T-helper 17 cell (primary cell): ENCODE measurements around the gene MROH2A. TPM values are rescaled to one million over a fixed set of nuclear protein-coding genes. Genes with fewer than 3 reads are reported as not detected.

Experiments
- ATAC-seq: fragments of 150-1000 bp; cut with Tn5 transposase; 2 replicates; pipeline ENCODE4 v1.10.0; 2021; ENCODE audit warnings: mild to moderate bottlenecking, moderate library complexity
- DNase-seq, 3 donors: peaks; one replicate each; pipeline versions ENCODE4 v3.0.0 to v3.0.0-alpha.2; 2020 to 2021
- H3K9me3 ChIP-seq: one replicate; pipeline ENCODE4 v1.7.0; 2013; ENCODE audit warnings: low read length, mild to moderate bottlenecking; ENCODE audit not compliant: control insufficient read depth, poor library complexity, severe bottlenecking
- H3K27ac Mint-ChIP-seq: one replicate; pipeline ENCODE4 v1.8.0; 2022; ENCODE audit warnings: mild to moderate bottlenecking, moderate library complexity, mixed read lengths
- H3K27me3 Mint-ChIP-seq: one replicate; pipeline ENCODE4 v1.8.0; 2022; ENCODE audit warnings: mixed read lengths
- H3K36me3 Mint-ChIP-seq: one replicate; pipeline ENCODE4 v1.8.0; 2022; ENCODE audit warnings: low read depth, mixed read lengths
- H3K4me1 Mint-ChIP-seq: one replicate; pipeline ENCODE4 v1.8.0; 2022; ENCODE audit warnings: mild to moderate bottlenecking, mixed read lengths
- H3K4me3 Mint-ChIP-seq: one replicate; pipeline ENCODE4 v1.8.0; 2022; ENCODE audit warnings: mild to moderate bottlenecking, moderate library complexity, mixed read lengths
- total RNA-seq, 4 donors: library from RNA in 2 of 4; stranded (reverse) in 2 of 4; gene quantifications; one replicate each; pipeline ENCODE4 v1.2.3 and lab custom pipeline; 2022 to 2026

MROH2A gene
- total RNA-seq, 2 donors from 2014 or later = not detected

DNA sequence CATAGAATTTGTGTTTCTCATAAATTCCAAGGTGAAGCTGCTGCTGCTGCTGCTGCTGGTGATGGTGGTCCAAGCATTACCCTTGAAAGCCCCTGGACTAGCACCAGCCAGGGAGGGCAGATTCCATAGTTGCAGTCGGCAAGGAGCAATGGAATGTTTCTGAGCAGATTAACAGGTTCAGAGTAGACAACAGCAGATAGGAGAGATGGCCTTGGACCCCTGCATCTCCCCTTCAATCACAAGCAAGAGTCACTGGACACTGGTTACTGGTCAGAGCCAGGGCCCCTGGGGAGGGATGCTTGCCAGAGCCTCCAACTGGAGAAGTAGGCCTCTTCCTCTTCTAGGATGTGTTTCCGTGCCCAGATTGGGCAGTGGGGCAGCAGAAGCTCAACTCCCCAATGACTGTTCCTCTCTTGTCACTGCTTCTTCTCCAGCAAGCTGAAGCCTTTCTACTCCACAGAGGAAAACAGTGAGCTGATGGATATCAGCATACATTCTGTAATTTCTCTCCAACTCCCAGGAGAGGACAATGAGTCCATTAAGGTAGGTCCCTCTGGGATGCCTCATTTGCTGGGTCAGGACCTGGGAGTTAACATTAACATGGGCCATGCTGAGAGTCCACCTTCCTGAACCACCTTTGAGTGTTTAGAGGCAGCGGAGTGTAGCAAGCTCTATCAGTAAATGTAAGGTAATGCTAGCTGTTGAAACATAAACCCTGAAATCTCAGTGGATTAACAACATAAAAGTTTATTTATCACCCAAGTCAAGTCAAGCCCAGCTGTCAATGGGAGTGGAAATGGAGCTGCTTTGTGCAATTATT, 35.3 kb downstream of the MROH2A start:
- Mint-ChIP-seq H3K4me3 (no peak overlapping the region), H3K4me1 (peaks cover 8% of the 10 kb centered on the region), H3K27me3 (peaks cover 56% of the 10 kb centered on the region), H3K27ac (no peak overlapping the region), H3K36me3 (no peaks in the 10 kb centered on the region)
- no peak for DNase-seq
- no peaks in the 10 kb centered on the region for H3K9me3 ChIP-seq
- no peak for ATAC-seq

DNA sequence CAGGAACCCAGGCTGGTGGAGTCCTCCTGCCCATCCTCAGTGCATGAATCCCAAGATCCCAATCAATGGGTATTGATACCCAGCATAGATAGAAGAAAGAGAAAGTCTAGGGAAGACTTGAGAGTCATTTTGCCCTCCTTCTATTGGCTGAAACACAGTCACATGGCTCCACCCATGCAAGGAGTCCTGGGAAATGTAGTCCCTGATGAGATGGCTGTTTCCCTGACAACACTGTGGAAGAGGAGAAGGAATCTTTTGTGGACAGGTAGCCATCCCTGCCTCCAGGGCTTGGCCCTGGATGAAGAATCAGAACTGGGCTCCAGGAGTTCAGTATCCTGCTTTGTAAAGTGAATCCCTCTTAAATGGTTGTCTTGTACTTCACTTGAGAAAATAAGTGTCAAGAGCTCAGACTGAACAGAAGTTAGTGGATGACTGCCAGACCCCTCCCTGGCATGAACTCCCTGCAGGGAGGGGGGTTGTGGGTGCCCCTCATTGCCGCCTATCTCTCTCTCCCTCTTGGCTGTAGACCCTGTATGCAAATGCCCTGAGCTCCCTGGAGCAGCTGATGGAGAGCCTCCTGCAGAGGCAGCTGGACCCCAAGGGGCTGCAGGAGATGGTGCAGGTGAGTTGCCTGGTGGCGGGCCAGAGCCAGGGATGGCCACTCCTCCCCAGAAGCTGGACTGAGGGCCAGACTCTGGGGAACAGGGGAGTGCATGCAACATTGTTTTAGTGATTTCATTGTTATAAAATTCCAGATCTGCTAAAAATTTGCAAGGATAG, 36.1 kb downstream of the MROH2A start:
- Mint-ChIP-seq H3K27me3 (peaks cover 49% of the 10 kb centered on the region), H3K4me1 (peaks cover 8% of the 10 kb centered on the region), H3K36me3 (no peaks in the 10 kb centered on the region), H3K27ac (no peak overlapping the region), H3K4me3 (no peak overlapping the region)
- no peak for ATAC-seq
- no peak for DNase-seq
- H3K9me3 ChIP-seq = no peaks in the 10 kb centered on the region

DNA sequence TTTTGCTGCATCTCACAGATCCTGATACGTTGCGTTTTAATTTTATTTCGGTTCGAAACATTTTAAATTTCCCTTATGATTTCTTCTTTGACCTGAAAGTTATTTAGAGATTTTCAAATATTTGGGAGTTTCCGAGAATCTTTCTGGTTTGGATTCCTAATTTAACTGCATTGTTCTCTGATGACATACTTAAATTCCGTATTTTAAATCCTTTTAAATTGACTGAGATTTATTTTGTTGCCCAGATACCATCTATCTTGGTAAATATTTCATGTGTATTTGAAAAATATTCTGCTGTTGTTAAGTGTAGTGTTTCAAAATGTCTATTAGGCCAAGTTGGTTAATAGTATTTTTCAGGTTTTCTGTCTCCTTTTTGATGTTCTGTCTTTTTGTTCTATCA, 37.7 kb downstream of the MROH2A start:
- Mint-ChIP-seq H3K27me3 (peaks cover 47% of the 10 kb centered on the region), H3K4me1 (peaks cover 10% of the 10 kb centered on the region), H3K36me3 (no peaks in the 10 kb centered on the region), H3K4me3 (no peak overlapping the region), H3K27ac (no peak overlapping the region)
- H3K9me3 ChIP-seq = no peaks in the 10 kb centered on the region
- ATAC-seq (no peak), DNase-seq (no peak)

DNA sequence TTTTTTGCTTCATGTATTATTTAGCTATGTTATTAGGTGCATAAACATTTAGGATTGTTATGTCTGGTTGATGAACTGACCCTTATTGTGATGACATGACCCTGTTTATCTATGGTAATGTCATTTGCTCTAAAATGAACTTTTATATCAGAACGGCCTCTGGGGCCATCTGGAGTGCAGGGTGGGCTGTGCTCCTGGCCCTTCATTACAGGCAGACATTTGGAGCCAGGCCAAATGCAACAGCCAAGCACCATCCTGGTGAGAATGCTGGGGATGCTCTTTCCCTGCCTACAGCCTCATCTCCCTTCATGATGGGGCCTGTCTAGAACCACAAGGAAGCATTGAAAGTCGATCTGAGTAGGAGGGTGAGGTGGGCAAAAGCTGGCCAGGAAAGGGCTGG, 38.2 kb downstream of the MROH2A start:
- Mint-ChIP-seq H3K27ac (no peak overlapping the region), H3K4me1 (peaks cover 10% of the 10 kb centered on the region), H3K36me3 (no peaks in the 10 kb centered on the region), H3K4me3 (no peak overlapping the region), H3K27me3 (peaks cover 42% of the 10 kb centered on the region)
- DNase-seq (no peak), ATAC-seq (no peak)
- H3K9me3 ChIP-seq = no peaks in the 10 kb centered on the region

DNA sequence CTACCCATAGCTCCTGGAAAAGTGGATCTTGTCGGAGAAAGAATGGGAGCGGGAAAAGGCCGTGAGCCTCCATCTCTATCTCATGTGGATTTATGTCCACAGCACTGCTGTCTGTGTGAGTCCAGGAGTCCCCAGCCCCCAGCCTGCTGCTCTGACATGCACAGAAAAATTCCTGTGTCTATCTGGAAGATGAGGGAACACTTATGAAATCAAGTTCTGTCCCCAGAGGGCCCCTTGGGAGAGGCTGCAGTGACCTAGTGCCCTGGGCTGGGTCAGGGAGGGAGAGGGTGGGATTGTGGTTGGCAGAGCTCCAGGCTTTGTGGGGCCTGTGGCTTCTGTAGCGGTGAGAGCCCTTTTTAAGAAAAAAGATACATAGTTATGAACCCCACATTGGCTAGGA, 38.6 kb downstream of the MROH2A start:
- Mint-ChIP-seq H3K4me3 (no peak overlapping the region), H3K27ac (no peak overlapping the region), H3K27me3 (peaks cover 38% of the 10 kb centered on the region), H3K4me1 (peaks cover 10% of the 10 kb centered on the region), H3K36me3 (no peaks in the 10 kb centered on the region)
- H3K9me3 ChIP-seq = no peaks in the 10 kb centered on the region
- ATAC-seq (no peak), DNase-seq (no peak)

DNA sequence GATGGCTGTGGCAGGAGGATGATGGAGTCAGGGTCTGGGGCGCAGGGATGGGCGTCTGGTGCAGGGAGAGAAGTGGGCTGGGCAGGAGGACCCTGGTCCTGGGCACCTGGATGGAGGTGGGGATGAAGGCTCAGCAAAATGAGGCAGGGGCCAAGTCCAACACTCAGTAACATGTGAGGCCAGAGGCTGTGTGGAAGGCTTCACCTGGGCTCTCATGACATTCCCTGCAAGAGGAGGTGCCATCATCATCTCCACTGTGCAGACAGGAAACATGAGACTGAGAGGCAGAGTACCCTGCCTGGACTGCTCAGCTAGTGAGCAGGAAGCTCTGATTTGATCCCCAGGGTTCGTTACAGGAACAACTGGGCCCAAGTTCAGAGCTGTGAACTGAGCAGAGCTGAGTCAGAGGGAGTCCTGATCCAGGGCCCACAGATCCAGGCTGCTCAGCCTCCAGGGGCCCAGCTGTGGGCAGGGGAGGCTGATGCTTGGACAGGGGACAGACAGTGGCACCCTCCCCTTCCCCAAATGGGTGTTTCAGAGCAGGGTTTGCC, 39.3 kb downstream of the MROH2A start:
- peaks cover 33% of the 10 kb centered on the region for H3K27me3 Mint-ChIP-seq
- H3K27ac Mint-ChIP-seq = no peak overlapping the region
- DNase-seq (no peak), ATAC-seq (no peak)
- H3K9me3 ChIP-seq = no peaks in the 10 kb centered on the region
- H3K4me3 Mint-ChIP-seq = no peak overlapping the region
- peaks cover 10% of the 10 kb centered on the region for H3K4me1 Mint-ChIP-seq
- no peaks in the 10 kb centered on the region for H3K36me3 Mint-ChIP-seq

DNA sequence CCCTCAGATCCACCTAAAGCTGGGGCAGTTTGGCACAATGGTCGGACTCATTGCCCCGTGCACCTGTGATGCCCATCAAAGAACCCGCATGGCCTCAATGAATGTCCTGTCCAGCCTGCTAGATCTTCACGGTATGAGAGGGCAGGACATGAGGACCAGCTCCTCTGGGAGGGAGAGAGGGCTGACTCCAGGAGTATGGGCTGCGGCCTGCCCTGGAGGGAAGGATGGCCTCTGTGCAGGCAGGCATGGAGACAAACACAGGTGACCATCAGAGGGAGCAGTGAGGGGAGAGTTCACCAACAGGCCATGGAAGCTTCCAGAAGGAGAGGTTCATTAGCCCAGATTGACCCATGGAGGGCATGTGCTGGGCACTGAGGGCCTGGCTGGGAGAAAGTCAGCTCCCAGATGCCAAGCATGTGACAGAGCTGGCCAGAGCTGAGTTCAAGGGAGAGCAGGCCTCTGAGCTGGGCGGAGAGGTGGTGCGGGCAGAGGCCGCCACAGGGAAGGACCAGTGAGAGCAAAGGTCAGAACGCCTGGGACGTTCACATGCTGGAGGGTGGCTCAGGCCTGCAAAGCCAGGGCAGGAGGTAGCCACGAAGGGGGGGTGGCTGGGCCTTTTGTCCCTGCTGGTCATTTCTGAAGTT, 40.0 kb downstream of the MROH2A start:
- H3K9me3 ChIP-seq = no peaks in the 10 kb centered on the region
- Mint-ChIP-seq H3K4me3 (no peak overlapping the region), H3K27me3 (peaks cover 38% of the 10 kb centered on the region), H3K27ac (no peak overlapping the region), H3K4me1 (peaks cover 10% of the 10 kb centered on the region), H3K36me3 (no peaks in the 10 kb centered on the region)
- DNase-seq (no peak), ATAC-seq (no peak)

DNA sequence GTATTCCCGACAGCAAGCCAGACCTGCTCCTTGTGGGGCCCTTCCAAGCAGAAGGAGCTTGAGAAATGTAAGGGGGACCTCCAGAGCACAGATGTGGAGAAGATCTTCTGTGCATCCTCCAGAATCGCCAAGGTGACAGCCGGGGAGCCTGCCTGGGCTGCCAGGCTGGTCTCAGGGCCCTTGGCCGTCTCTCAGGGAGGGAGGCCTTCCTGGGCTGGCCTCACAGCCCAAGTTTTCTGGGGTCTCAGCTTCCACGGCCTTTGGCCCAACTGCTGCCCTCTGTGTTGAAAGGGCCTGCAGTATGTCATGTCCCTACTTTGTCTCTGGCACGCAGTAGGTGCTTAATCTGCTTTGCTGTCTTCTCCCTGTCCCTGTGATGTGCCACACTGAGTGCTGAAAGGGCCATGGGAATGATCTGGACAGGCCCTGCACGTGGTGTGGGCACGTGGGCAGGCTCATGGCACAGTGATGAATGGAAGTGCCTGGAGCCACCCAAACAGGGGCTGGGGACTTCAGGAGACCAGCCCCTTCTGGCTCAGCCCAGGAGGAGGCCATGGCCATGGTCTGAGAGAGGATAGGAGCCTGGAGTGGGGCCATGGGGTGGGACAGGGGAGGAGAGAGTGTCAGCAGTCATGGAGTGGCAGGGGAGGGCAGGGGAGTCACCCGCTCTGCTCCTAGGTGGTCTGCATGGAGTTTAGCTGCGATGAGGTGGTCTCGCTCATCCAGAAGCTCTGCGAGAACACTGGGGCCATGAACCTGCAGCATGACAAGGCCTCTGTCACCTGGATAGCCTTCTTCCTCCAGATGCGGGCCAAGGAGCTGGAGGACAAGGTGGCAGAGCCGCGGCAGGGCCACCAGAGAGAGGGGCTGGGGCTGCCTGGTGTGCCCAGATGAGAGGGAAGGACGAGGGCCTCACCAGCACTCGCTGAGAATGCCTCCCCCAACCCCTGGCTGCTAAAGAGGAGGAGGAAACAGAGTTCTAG, 40.8 kb downstream of the MROH2A start:
- Mint-ChIP-seq H3K27me3 (peaks cover 34% of the 10 kb centered on the region), H3K27ac (no peak overlapping the region), H3K4me3 (no peak overlapping the region), H3K36me3 (no peaks in the 10 kb centered on the region), H3K4me1 (peaks cover 10% of the 10 kb centered on the region)
- H3K9me3 ChIP-seq = no peaks in the 10 kb centered on the region
- no peak for DNase-seq
- ATAC-seq = no peak

DNA sequence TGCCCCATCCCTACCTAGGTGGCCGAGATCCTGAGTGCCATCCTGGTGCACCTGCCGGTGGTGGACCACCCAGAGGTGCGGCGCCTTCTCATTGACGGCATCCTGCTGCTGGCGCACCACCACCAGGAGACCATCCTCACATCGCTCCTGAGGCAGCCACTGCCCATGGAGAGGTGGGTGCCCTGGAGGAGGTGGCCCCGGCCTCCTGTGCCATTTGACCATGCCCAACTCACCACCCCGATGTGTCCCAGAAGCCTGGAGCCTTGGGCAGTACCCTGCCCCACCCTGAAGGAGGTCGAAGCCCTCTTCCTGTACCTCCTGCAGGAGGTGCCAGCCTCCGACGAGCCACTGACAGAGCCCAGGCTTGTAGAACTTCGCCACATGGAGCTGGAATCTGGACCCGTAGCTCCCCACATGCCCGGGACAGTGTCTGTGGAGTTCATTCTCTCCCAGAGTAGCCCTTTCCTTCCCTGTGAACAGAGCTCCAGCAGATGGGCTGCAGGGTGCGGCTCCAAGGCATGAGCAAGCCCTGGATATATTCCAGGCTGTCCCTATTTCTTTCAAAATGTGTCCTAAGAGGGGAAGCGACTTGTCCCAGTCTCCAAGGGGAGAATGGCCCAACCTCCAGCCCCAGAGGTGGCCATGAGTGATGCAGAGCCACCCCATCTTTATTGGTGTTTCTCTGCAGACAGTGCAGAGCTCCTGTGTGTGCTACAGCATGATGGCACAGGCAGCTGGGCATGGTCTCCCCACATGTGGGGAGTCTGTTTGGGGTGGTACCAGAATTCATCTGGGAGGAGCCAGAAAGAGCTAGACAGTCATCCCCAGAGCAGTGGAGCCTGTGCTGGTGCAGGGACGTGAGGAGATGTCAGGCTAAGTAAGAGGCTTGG, 42.0 kb downstream of the MROH2A start:
- ATAC-seq (no peak), DNase-seq (no peak)
- Mint-ChIP-seq H3K4me3 (no peak overlapping the region), H3K36me3 (peaks cover 2% of the 10 kb centered on the region), H3K27me3 (peaks cover 27% of the 10 kb centered on the region), H3K4me1 (peaks cover 10% of the 10 kb centered on the region), H3K27ac (no peak overlapping the region)
- no peaks in the 10 kb centered on the region for H3K9me3 ChIP-seq

DNA sequence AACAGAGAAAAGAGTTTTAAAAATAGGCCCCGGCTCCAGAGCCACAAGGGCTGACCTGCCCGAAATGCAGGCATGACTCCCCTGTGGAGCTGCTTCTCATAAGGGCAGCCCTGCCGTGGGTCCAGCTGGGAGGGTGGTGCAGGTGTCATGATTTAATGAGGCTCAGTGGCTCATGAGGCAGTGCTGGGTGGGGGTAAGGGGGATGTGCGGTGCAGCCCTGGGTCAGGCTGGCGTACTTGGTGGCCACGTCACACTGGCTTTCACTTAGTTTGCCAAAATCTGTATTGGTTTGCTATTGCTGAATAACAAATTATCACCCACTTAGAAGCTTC, 42.6 kb downstream of the MROH2A start:
- Mint-ChIP-seq H3K4me3 (no peak overlapping the region), H3K4me1 (peaks cover 10% of the 10 kb centered on the region), H3K27ac (no peak overlapping the region), H3K36me3 (peaks cover 3% of the 10 kb centered on the region), H3K27me3 (peaks cover 27% of the 10 kb centered on the region)
- no peak for DNase-seq
- ATAC-seq = no peak
- H3K9me3 ChIP-seq = no peaks in the 10 kb centered on the region

DNA sequence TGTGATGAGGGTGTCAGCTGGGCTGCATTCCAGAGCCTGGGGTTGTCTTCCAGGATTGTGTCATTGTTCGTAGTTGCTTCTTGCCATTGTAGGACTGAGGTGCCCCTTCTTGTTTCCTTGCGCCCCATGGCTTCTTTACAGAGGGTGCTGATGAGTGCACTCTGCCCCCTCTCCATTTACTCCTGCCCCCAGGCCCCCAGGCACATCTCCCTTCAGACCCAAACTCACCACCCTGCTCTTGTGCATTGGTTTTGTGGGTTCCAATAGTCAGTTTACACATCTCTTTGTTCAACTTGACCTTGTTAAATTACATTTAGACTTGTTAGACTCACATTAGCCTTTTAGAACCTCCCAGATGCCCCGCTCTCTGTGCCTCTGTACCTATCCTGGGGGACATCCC, 43.1 kb downstream of the MROH2A start:
- H3K4me1 Mint-ChIP-seq = peaks cover 10% of the 10 kb centered on the region

DNA sequence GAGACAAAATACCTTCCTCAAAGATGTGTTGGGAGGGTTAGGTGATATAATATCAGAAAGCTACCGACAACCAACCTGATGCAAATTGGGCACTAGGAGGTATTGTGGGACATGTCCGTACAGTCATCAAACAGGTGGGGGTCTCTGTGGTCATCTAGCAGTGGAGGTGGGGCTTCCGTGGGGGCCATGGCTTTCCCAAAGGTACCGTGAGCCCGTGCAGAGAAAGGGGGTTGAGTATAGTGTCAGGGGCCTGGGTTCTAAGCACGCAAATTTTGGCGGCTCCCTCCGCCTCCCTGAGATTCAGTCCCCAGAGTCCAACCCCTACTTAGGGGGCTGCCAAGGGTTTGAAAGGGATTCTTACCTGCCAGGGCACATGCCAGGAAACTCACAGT, 43.6 kb downstream of the MROH2A start:
- ATAC-seq (no peak), DNase-seq (no peak)
- H3K36me3 Mint-ChIP-seq = peaks cover 6% of the 10 kb centered on the region
- H3K27ac Mint-ChIP-seq = no peak overlapping the region
- H3K27me3 Mint-ChIP-seq = peaks cover 27% of the 10 kb centered on the region
- H3K4me1 Mint-ChIP-seq = peaks cover 10% of the 10 kb centered on the region
- H3K4me3 Mint-ChIP-seq = no peak overlapping the region
- H3K9me3 ChIP-seq = no peaks in the 10 kb centered on the region

More for the DNA sequence above, 43.1 kb downstream of the MROH2A start:
- H3K27ac Mint-ChIP-seq = no peak overlapping the region
- H3K4me3 Mint-ChIP-seq = no peak overlapping the region
- ATAC-seq (no peak), DNase-seq (no peak)
- peaks cover 27% of the 10 kb centered on the region for H3K27me3 Mint-ChIP-seq
- H3K9me3 ChIP-seq = no peaks in the 10 kb centered on the region
- H3K36me3 Mint-ChIP-seq = peaks cover 5% of the 10 kb centered on the region
